DOHH2 (cell line): ENCODE results near the gene ENTPD7.

ENCODE experiments used
- H3F3A ChIP-seq: fragments of 200-600 bp; sonication (generic), shearing (Covaris generic); 2 replicates; pipeline ENCODE4 v1.6.0; 2016; ENCODE audit warnings: antibody characterized with exemption, mild to moderate bottlenecking; ENCODE audit not compliant: control insufficient read depth, insufficient read depth
- H3K27ac ChIP-seq: fragments of 200-600 bp; sonication (generic); 2 replicates; pipeline ENCODE4 v1.5.1; 2014; ENCODE audit warnings: low read depth, mild to moderate bottlenecking, low read length, moderate library complexity
- H3K27me3 ChIP-seq: fragments of 200-600 bp; sonication (generic); 2 replicates; pipeline ENCODE4 v1.6.1; 2014; ENCODE audit warnings: mild to moderate bottlenecking, low read length, mixed read lengths; ENCODE audit not compliant: control insufficient read depth
- H3K36me3 ChIP-seq: fragments of 200-600 bp; sonication (generic); 2 replicates; pipeline ENCODE4 v1.6.1; 2014; ENCODE audit warnings: mild to moderate bottlenecking, low read length, moderate library complexity, mixed read lengths; ENCODE audit not compliant: control insufficient read depth
- H3K4me1 ChIP-seq: fragments of 200-600 bp; sonication (generic); 2 replicates; pipeline ENCODE4 v1.6.1; 2014; ENCODE audit warnings: mild to moderate bottlenecking, low read length, mixed read lengths; ENCODE audit not compliant: control insufficient read depth
- H3K4me2 ChIP-seq: fragments of 200-600 bp; sonication (generic); 2 replicates; pipeline ENCODE4 v1.6.0; 2014; ENCODE audit warnings: mild to moderate bottlenecking, low read length, moderate library complexity
- H3K4me3 ChIP-seq: fragments of 200-600 bp; sonication (generic); 2 replicates; pipeline ENCODE4 v1.5.1; 2014; ENCODE audit warnings: mild to moderate bottlenecking, low read length, mixed read lengths
- H3K79me2 ChIP-seq: fragments of 200-600 bp; sonication (generic); 2 replicates; pipeline ENCODE4 v1.6.1; 2014; ENCODE audit warnings: mild to moderate bottlenecking, low read length, mixed read lengths; ENCODE audit not compliant: control insufficient read depth
- H3K9me2 ChIP-seq: fragments of 200-600 bp; sonication (generic); replicated peaks from 2 replicates; pipeline ENCODE4 v1.6.1; 2014; ENCODE audit warnings: mild to moderate bottlenecking, low read length, mixed read lengths; ENCODE audit not compliant: control insufficient read depth
- H3K9me3 ChIP-seq: fragments of 200-600 bp; sonication (generic); 2 replicates; pipeline ENCODE4 v1.6.1; 2014; ENCODE audit warnings: antibody characterized with exemption, low read length, mixed read lengths; ENCODE audit not compliant: control insufficient read depth, insufficient read depth
- H4K20me1 ChIP-seq: fragments of 200-600 bp; sonication (generic); 2 replicates; pipeline ENCODE4 v1.6.0; 2014; ENCODE audit warnings: low read depth, mild to moderate bottlenecking, antibody characterized with exemption, low read length, moderate library complexity; ENCODE audit not compliant: control insufficient read depth, insufficient read depth
- CTCF ChIP-seq: fragments of 200-600 bp; sonication (generic); IDR thresholded peaks from one replicate; pipeline ENCODE4 v1.5.1; 2014; ENCODE audit warnings: antibody characterized with exemption, mild to moderate bottlenecking, low read depth, low read length; ENCODE audit not compliant: poor library complexity, severe bottlenecking
- EZH2phosphoT487 ChIP-seq: fragments of 200-600 bp; sonication (generic); IDR thresholded peaks from 2 replicates; pipeline ENCODE4 v1.6.1; 2017; ENCODE audit warnings: borderline replicate concordance, mild to moderate bottlenecking, antibody characterized with exemption, low read length, moderate library complexity, mixed read lengths

Gene ENTPD7

DNA sequence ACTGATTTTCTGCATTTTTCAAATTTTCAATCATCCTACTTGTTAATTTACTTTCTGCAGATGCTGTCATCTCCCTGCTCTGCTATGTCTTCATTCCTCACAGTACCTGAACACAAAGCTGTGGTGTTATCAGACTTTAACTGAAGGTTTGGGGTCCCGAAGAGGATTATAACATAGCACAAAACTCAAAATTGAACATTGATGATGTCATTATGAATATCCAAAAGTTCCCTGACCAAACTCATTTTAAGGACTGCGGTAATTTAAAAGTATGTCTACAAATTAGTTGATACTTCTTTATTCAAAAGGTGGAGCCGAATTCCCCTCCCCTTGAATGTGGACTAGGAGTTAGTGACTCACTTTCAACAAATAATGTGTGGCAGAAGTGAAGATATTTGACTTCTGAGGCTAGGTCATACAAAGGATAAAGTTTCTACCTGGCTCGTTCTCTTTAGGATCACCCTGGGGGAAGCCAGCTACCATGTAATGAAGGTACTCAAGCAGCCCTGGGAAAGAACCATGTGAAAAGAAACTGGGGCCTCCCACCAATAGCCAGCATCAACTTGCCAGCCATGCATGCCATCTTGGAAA, 6.4 kb upstream of the ENTPD7 start:
- Histone ChIP-seq H3K9me3 (no peaks in the 10 kb centered on the region), H3K27me3 (peaks cover 36% of the 10 kb centered on the region), H3K4me1 (no peaks in the 10 kb centered on the region), H3K9me2 (no peaks in the 10 kb centered on the region), H3K27ac (no peak overlapping the region), H3K79me2 (no peaks in the 10 kb centered on the region), H3K4me3 (no peak overlapping the region), H3K36me3 (no peaks in the 10 kb centered on the region), H4K20me1 (no peaks in the 10 kb centered on the region), H3F3A (no peaks in the 10 kb centered on the region), H3K4me2 (no peak overlapping the region)
- TF ChIP-seq EZH2phosphoT487 (no peak), CTCF (no peak)

- H3K9me2 ChIP-seq, result no peaks in the 10 kb centered on the region
- no peaks in the 10 kb centered on the region for H3F3A ChIP-seq
- no peak overlapping the region for H3K4me2 ChIP-seq
- H3K36me3 ChIP-seq, result no peaks in the 10 kb centered on the region
- no peak overlapping the region for H3K4me3 ChIP-seq
- no peaks in the 10 kb centered on the region for H3K9me3 ChIP-seq
- TF ChIP-seq CTCF (no peak), EZH2phosphoT487 (no peak)
- H4K20me1 ChIP-seq, result no peaks in the 10 kb centered on the region
- H3K27ac ChIP-seq, result no peak overlapping the region
- H3K79me2 ChIP-seq, result no peaks in the 10 kb centered on the region
- peaks cover 36% of the 10 kb centered on the region for H3K27me3 ChIP-seq
- H3K4me1 ChIP-seq, result peaks cover 6% of the 10 kb centered on the region
Observed at GRCh38 chr10:99654390-99655175, 4.7 kb upstream of the ENTPD7 start.

DNA sequence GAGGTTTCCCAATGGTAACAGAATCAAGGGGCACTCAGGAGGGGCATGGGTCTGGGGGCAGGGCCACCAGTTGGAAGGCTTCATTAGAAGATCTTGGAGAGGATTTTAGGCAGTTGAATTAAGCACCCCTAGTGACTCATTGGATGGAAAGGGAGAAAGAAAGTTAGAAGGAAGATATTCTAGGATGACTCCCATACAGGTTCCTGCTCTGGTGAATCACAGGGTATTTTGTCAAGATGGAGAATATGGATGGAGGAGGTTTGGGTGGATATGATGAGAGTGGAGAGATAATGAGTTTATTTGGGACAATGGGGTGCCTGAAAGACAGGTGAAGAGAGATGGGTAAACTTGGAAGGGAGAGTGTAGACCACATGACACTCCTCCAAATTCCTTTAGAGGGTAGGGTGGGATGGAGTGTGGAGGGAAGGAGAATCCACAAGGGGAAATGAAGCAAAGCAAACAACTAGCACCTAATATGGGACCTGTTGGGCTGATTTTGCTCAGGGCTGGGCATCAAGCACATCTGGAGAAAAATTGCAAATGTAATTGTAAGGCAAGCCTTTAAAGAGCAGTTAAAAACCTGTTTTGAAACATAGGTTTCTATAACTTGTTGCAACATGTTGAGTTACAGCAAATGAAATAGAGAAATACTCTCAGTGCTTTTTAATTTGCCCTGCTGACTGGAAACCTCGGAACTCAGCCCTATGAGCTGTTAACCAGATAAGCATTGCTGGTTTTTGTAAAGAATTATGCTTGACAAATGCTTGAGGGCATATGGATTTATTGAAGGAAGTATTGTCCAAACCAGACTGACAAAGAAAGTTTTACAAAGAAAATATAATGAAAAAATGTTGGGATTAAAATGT, 2.9 kb upstream of the ENTPD7 start:
- H3K4me3 ChIP-seq, result no peak overlapping the region
- H3K4me2 ChIP-seq, result no peak overlapping the region
- no peaks in the 10 kb centered on the region for H3K36me3 ChIP-seq
- no peaks in the 10 kb centered on the region for H3F3A ChIP-seq
- peaks cover 12% of the 10 kb centered on the region for H3K4me1 ChIP-seq
- no peaks in the 10 kb centered on the region for H3K9me2 ChIP-seq
- no peaks in the 10 kb centered on the region for H3K79me2 ChIP-seq
- H3K27ac ChIP-seq, result no peak overlapping the region
- no peaks in the 10 kb centered on the region for H3K9me3 ChIP-seq
- H3K27me3 ChIP-seq, result peaks cover 36% of the 10 kb centered on the region
- H4K20me1 ChIP-seq, result no peaks in the 10 kb centered on the region
- TF ChIP-seq CTCF (no peak), EZH2phosphoT487 (no peak)
